ENCODE measurements around the gene ARID5B.

Gene ARID5B

DNA sequence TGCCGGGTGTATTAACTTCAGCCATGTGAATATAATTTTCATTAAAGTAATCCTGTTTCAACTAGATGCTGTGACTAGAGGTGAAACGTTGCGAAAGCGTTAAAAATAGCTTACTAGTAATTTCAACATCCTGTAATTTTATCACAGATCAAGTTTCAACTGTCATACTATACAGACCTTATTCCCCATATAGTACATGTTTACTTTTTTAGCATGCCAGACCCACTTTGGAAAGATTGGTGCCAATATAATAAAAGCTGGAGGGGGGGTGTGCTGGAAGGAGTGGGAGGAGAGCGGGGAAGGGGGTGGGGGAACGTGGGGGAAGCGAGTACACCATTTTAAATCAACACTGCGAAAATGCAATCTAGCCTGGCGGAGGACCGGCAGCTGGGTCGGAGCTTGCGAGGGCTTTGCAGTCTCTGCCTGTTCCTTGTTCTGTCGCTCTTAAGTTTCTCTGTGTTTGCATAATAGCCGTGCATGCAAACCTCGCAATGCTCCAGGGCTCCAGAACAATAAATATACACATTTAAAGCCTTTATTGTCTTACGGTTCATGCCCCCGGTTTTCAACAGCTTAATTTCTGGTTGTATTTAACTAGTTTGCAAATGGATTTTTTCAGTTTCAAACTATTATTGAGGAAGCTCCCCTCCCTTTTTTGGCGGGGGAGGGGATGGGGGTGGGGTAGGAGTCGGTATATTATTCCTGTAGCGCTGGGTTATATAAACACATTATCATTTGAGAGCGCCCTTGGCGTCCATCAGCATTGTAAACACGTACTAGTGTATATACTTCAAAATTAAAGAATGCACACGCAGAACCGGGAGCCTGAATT, 1.3 kb upstream of the ARID5B start:
- peak overlapping the region; percentile 77 for H3K4me3 ChIP-seq (ENCODE audit: low read depth, low read length)
- no peak for TF ChIP-seq POLR2A (IDR thresholded peaks at IDR 0.05; ENCODE audit: extremely low read depth, insufficient read length)
- TF ChIP-seq, protein P1, sequence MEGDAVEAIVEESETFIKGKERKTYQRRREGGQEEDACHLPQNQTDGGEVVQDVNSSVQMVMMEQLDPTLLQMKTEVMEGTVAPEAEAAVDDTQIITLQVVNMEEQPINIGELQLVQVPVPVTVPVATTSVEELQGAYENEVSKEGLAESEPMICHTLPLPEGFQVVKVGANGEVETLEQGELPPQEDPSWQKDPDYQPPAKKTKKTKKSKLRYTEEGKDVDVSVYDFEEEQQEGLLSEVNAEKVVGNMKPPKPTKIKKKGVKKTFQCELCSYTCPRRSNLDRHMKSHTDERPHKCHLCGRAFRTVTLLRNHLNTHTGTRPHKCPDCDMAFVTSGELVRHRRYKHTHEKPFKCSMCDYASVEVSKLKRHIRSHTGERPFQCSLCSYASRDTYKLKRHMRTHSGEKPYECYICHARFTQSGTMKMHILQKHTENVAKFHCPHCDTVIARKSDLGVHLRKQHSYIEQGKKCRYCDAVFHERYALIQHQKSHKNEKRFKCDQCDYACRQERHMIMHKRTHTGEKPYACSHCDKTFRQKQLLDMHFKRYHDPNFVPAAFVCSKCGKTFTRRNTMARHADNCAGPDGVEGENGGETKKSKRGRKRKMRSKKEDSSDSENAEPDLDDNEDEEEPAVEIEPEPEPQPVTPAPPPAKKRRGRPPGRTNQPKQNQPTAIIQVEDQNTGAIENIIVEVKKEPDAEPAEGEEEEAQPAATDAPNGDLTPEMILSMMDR (IDR thresholded peaks at IDR 0.05; ENCODE audit: low read depth, low read length): no peak
- TF ChIP-seq, protein P2, sequence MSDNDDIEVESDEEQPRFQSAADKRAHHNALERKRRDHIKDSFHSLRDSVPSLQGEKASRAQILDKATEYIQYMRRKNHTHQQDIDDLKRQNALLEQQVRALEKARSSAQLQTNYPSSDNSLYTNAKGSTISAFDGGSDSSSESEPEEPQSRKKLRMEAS (IDR thresholded peaks at IDR 0.05; ENCODE audit: low read depth, low read length): peak; percentile 46

DNA sequence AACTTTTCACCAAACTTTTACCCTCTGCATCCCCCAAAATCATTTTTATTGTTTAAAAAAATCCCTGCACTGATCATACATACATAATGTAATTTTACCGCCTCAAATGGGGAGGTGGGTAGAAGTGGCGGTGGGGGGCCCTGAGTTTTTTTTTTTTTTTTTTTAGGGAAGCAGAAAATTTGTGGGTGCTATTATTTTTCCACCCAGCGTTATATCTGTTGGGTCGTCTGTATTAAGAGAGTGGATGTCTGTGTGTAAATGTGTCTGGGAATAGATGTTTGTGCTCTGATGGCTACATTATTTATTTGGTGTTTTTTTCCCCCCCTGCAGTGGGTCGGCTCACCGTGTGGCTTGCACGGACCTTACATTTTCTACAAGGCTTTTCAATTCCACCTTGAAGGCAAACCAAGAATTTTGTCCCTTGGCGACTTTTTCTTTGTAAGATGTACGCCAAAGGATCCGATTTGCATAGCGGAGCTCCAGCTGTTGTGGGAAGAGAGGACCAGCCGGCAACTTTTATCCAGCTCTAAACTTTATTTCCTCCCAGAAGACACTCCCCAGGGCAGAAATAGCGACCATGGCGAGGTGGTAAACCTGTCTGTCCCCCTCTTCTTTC, 438 bp downstream of the ARID5B start:
- peak overlapping the region; percentile 76 for H3K4me3 ChIP-seq (ENCODE audit: low read depth, low read length)

More for the DNA sequence above, 1.3 kb upstream of the ARID5B start:
- DNase-seq (ENCODE audit: low read depth): peak; percentile 91

DNA sequence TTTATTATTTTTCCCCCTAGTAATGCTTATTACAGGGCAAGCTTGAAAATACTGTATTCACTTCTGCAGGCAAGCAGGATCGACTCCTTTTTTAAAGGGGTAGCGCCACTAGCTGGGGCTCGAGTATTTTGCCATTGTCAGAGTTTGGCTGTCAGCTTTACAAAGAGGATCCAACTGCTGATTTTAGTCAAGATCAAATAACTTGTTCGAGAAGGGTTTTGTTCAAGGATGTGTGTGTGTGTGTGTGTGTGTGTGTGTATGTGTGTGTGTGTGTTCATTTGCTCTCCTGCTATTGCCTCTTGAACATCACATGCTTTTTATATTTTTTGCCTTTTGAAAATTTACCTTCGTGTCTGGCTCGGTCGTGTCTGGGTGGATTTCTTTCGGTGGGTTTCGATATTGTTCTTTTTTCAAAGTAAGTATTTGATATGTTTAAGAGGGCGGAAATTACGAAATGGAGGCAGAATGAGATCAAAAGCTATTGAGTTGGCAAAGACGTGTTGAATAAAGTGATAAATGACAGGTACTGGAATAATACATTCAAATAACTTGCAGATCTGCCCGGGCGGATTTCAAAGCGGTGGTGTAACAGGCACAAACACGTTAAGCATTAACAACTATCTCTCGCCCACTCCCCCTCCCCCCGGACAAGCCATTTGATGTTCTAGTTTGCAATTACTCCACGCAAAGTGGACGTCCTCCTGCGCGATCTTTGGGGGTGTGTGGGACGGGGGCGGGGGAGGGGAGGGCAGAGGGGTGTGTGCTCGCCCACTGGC, 1.1 kb downstream of the ARID5B start:
- peak overlapping the region; percentile 76 for H3K4me3 ChIP-seq (ENCODE audit: low read depth, low read length)
- TF ChIP-seq MYC (IDR thresholded peaks at IDR 0.05; ENCODE audit: low read depth, low read length): no peak
- TF ChIP-seq, protein P1 (IDR thresholded peaks at IDR 0.05; ENCODE audit: low read depth, low read length): peak; percentile 19
- peak; percentile 80 for DNase-seq (ENCODE audit: low read depth)

More for the DNA sequence above, 438 bp downstream of the ARID5B start:
- no peak for DNase-seq (ENCODE audit: low read depth)
- TF ChIP-seq POLR2A (IDR thresholded peaks at IDR 0.05; ENCODE audit: extremely low read depth, insufficient read length): no peak
- TF ChIP-seq, protein P1 (IDR thresholded peaks at IDR 0.05; ENCODE audit: low read depth, low read length): no peak
- TF ChIP-seq MYC (IDR thresholded peaks at IDR 0.05; ENCODE audit: low read depth, low read length): no peak
- TF ChIP-seq, protein P2 (IDR thresholded peaks at IDR 0.05; ENCODE audit: low read depth, low read length): no peak

DNA sequence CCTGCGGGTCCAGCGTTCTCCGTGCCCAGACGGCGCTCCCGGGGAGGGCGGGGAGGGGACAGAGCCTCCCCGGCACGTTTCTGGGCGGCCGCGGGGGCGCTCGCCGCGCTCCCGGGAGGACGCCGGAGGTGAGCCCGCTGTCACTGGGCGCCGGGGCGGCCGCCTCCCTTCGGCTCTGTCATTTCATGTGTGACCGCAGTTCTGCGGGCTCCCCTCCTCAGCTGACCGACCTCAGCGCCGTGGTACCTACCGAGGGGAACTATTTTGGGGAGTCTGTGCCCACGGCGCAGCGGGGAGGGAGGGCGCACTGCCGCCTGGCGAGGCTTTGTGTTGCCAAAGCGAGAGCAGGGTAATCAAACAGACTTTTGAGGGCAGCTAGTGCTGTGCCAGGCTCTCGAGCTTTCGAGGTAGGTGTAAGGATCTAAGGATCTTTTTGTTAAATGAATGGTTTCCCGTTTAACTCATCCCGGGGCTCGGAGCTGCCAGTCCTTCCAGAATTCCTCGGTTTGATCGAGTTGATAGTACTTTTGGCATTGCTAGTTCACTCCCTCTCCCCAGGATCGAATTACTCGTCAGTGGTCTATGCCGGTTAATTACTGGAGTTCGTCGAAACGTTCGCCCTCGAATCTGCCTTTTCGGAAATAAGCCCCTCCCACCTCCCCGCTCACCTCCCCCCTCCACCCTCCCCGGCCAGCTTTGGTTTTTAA, 1.9 kb downstream of the ARID5B start:
- TF ChIP-seq, protein P1 (IDR thresholded peaks at IDR 0.05; ENCODE audit: low read depth, low read length): no peak
- 0 out of 2 replicates have a peak, but pooled peaks have one; percentile 35 for TF ChIP-seq MYC (IDR thresholded peaks at IDR 0.05; ENCODE audit: low read depth, low read length)
- TF ChIP-seq POLR2A (IDR thresholded peaks at IDR 0.05; ENCODE audit: extremely low read depth, insufficient read length): no peak
- TF ChIP-seq, protein P2 (IDR thresholded peaks at IDR 0.05; ENCODE audit: low read depth, low read length): 0 out of 2 replicates have a peak, but pooled peaks have one; percentile 3
- DNase-seq (ENCODE audit: low read depth): peak; percentile 75
- H3K4me3 ChIP-seq (ENCODE audit: low read depth, low read length): peak overlapping the region; percentile 76

DNA sequence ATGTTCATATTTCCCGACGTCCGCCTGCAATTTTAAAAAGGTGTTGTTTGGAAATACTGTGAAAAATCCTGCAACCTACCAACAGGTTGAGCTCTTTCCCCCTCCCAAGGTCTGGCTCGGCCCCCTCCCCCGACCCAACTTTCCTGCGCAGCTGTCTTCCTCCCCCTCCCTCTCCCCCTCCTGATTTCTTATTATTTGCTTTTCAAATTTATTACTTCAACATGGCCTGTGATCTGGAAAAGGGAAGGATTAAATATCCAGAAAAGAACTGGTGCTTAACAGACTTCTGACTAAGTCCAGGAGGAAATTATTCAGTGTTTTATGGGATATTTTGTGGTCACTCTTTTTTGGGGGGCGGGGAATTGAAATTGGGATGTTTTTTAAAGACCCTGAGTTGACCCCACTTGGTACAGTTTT, 2.4 kb downstream of the ARID5B start:
- DNase-seq (ENCODE audit: low read depth): no peak
- no peak for TF ChIP-seq POLR2A (IDR thresholded peaks at IDR 0.05; ENCODE audit: extremely low read depth, insufficient read length)
- TF ChIP-seq, protein P1 (IDR thresholded peaks at IDR 0.05; ENCODE audit: low read depth, low read length): no peak
- TF ChIP-seq, protein P2 (IDR thresholded peaks at IDR 0.05; ENCODE audit: low read depth, low read length): no peak
- no peak for TF ChIP-seq MYC (IDR thresholded peaks at IDR 0.05; ENCODE audit: low read depth, low read length)
- peak overlapping the region; percentile 76 for H3K4me3 ChIP-seq (ENCODE audit: low read depth, low read length)
